Astrocyte (in vitro differentiated cells and primary cell): ENCODE results near the gene LRRC75A. TPM values are rescaled to one million over a fixed set of nuclear protein-coding genes. Genes with fewer than 3 reads are reported as not detected.

Experiments used
- DNase-seq: peaks from one replicate; pipeline ENCODE4 v3.0.0-alpha.2; 2010; ENCODE audit warnings: low read depth
- FAIRE-seq: peaks from 2 replicates; lab custom pipeline; 2011; peaks lifted over from hg19 to GRCh38; lab: Jason Lieb, UNC
- H2AFZ ChIP-seq: 2 replicates; pipeline ENCODE4 v1.6.0; 2012; ENCODE audit warnings: low read depth, low read length, inconsistent platforms
- H3K27ac ChIP-seq: 2 replicates; pipeline ENCODE4 v1.5.1; 2011; ENCODE audit warnings: low read depth, low read length, inconsistent platforms
- H3K27me3 ChIP-seq: 2 replicates; pipeline ENCODE4 v1.6.0; 2011; ENCODE audit warnings: low read length, inconsistent platforms; ENCODE audit not compliant: insufficient read depth
- H3K36me3 ChIP-seq: 2 replicates; pipeline ENCODE4 v1.5.1; 2011; ENCODE audit warnings: low read length, inconsistent platforms; ENCODE audit not compliant: insufficient read depth
- H3K4me1 ChIP-seq: 2 replicates; pipeline ENCODE4 v1.5.1; 2011; ENCODE audit warnings: low read length, inconsistent platforms; ENCODE audit not compliant: insufficient read depth
- H3K4me2 ChIP-seq: 2 replicates; pipeline ENCODE4 v1.6.0; 2012; ENCODE audit warnings: low read length, inconsistent platforms
- H3K4me3 ChIP-seq: 2 replicates; pipeline ENCODE4 v1.5.1; 2011; ENCODE audit warnings: low read depth, mild to moderate bottlenecking, low read length, inconsistent platforms; ENCODE audit not compliant: insufficient read depth
- H3K79me2 ChIP-seq: 2 replicates; pipeline ENCODE4 v1.6.0; 2012; ENCODE audit warnings: mild to moderate bottlenecking, low read length, inconsistent platforms; ENCODE audit not compliant: insufficient read depth
- H3K9ac ChIP-seq: 2 replicates; pipeline ENCODE4 v1.6.0; 2012; ENCODE audit warnings: mild to moderate bottlenecking, low read length, inconsistent platforms
- H3K9me3 ChIP-seq: 2 replicates; pipeline ENCODE4 v1.5.1; 2012; ENCODE audit warnings: low read depth, mild to moderate bottlenecking, low read length, inconsistent platforms; ENCODE audit not compliant: insufficient read depth
- H4K20me1 ChIP-seq: 2 replicates; pipeline ENCODE4 v1.6.0; 2012; ENCODE audit warnings: low read length, inconsistent platforms; ENCODE audit not compliant: insufficient read depth
- H3K27ac Mint-ChIP-seq: one replicate; pipeline ENCODE4 v1.8.0; 2021; ENCODE audit warnings: mild to moderate bottlenecking, mixed read lengths; ENCODE audit not compliant: unreplicated experiment
- H3K27me3 Mint-ChIP-seq: one replicate; pipeline ENCODE4 v1.8.0; 2021; ENCODE audit warnings: low read depth, mixed read lengths; ENCODE audit not compliant: unreplicated experiment
- H3K36me3 Mint-ChIP-seq: one replicate; pipeline ENCODE4 v1.8.0; 2021; ENCODE audit warnings: low read depth, mixed read lengths; ENCODE audit not compliant: unreplicated experiment
- H3K4me1 Mint-ChIP-seq: one replicate; pipeline ENCODE4 v1.8.0; 2021; ENCODE audit warnings: low read depth, mixed read lengths; ENCODE audit not compliant: unreplicated experiment
- H3K4me3 Mint-ChIP-seq: one replicate; pipeline ENCODE4 v1.8.0; 2021; ENCODE audit warnings: mild to moderate bottlenecking, moderate library complexity, mixed read lengths; ENCODE audit not compliant: unreplicated experiment
- H3K9me3 Mint-ChIP-seq: one replicate; pipeline ENCODE4 v1.8.0; 2021; ENCODE audit warnings: mild to moderate bottlenecking, mixed read lengths; ENCODE audit not compliant: unreplicated experiment
- EZH2 ChIP-seq: IDR thresholded peaks from 2 replicates; pipeline ENCODE4 v1.6.1; 2012; ENCODE audit warnings: mild to moderate bottlenecking, low read length, inconsistent platforms; ENCODE audit not compliant: insufficient read depth
- total RNA-seq: library from RNA; stranded (reverse); gene quantifications from 2 replicates; pipeline ENCODE4 v1.2.1, GENCODE V29; 2021
- TF ChIP-seq, protein P1 (sequence below): IDR thresholded peaks from 2 replicates; pipeline ENCODE4 v1.5.1; 2011; ENCODE audit warnings: low read depth, mild to moderate bottlenecking, inconsistent platforms, low read length, moderate library complexity; ENCODE audit not compliant: insufficient read depth

Gene LRRC75A
- total RNA-seq, 1 donor from 2014 or later, result 0.36 TPM

DNA sequence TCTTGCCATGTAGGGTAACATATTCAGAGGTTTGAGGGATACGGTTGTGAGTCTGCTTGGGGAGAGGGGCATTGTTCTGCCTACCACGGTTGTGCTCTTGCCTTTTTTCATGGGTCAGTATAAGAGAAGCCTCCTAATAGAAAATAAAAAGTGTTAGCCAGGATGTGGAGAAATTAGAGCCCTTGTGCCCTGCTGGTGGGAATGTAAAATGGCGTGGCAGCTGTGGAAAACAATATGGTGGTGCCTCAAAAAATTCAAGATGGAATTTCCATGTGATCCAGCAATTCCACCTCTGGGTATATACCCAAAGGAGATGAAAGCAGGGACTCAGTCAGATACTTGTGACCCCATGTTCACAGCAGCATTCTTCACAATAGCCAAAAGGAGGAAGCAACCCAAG lies 14.2 kb upstream of the LRRC75A start:
- no peaks in the 10 kb centered on the region for H3K4me1 ChIP-seq
- no peaks in the 10 kb centered on the region for H3K9me3 ChIP-seq
- no peaks in the 10 kb centered on the region for H3K27me3 ChIP-seq
- no peak for DNase-seq
- no peaks in the 10 kb centered on the region for H3K36me3 ChIP-seq
- H3K36me3 Mint-ChIP-seq, result no peaks in the 10 kb centered on the region
- H3K4me3 ChIP-seq, result no peak overlapping the region
- H3K4me1 Mint-ChIP-seq, result peaks cover 3% of the 10 kb centered on the region
- no peak overlapping the region for H3K4me2 ChIP-seq
- no peak overlapping the region for H3K27ac ChIP-seq
- no peaks in the 10 kb centered on the region for H3K79me2 ChIP-seq
- H4K20me1 ChIP-seq, result no peaks in the 10 kb centered on the region
- no peak overlapping the region for H3K4me3 Mint-ChIP-seq
- H3K9me3 Mint-ChIP-seq, result peaks cover 3% of the 10 kb centered on the region
- no peak overlapping the region for H3K27ac Mint-ChIP-seq
- H2AFZ ChIP-seq, result no peak overlapping the region
- no peak overlapping the region for H3K9ac ChIP-seq
- TF ChIP-seq, protein P1, sequence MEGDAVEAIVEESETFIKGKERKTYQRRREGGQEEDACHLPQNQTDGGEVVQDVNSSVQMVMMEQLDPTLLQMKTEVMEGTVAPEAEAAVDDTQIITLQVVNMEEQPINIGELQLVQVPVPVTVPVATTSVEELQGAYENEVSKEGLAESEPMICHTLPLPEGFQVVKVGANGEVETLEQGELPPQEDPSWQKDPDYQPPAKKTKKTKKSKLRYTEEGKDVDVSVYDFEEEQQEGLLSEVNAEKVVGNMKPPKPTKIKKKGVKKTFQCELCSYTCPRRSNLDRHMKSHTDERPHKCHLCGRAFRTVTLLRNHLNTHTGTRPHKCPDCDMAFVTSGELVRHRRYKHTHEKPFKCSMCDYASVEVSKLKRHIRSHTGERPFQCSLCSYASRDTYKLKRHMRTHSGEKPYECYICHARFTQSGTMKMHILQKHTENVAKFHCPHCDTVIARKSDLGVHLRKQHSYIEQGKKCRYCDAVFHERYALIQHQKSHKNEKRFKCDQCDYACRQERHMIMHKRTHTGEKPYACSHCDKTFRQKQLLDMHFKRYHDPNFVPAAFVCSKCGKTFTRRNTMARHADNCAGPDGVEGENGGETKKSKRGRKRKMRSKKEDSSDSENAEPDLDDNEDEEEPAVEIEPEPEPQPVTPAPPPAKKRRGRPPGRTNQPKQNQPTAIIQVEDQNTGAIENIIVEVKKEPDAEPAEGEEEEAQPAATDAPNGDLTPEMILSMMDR, result peak; percentile 18
- TF ChIP-seq EZH2, result no peak
- H3K27me3 Mint-ChIP-seq, result peaks cover 9% of the 10 kb centered on the region
- no peak for FAIRE-seq

DNA sequence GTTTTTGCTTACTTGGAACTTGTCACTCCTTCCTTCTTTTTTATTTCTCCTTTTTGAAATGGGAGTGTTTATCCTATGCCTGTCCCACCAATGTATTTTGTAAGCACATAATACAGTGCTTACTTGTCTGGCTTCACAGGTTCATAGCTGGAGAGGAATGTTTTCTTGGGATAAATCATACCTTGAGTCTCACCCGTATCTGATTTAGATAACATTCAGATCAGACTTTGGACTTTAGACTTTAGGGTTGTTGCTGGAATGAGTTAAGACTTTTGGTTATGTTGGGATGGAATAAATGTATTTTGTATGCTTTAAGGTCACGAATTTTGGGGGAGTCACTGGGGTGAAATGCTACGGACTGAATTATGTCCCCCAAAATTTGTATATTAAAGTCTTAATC lies 13.0 kb upstream of the LRRC75A start:
- Histone ChIP-seq H3K4me3 (no peak overlapping the region), H3K27me3 (no peaks in the 10 kb centered on the region), H3K27ac (no peak overlapping the region), H3K4me1 (no peaks in the 10 kb centered on the region), H3K4me2 (no peak overlapping the region), H3K9ac (no peak overlapping the region), H3K79me2 (no peaks in the 10 kb centered on the region), H4K20me1 (no peaks in the 10 kb centered on the region), H2AFZ (no peak overlapping the region), H3K36me3 (no peaks in the 10 kb centered on the region), H3K9me3 (no peaks in the 10 kb centered on the region)
- Mint-ChIP-seq H3K36me3 (peaks cover 2% of the 10 kb centered on the region), H3K9me3 (no peaks in the 10 kb centered on the region), H3K4me3 (no peak overlapping the region), H3K27ac (no peak overlapping the region), H3K4me1 (peaks cover 3% of the 10 kb centered on the region), H3K27me3 (peaks cover 18% of the 10 kb centered on the region)
- DNase-seq, result no peak
- TF ChIP-seq, protein P1, result no peak
- TF ChIP-seq EZH2, result no peak
- no peak for FAIRE-seq

DNA sequence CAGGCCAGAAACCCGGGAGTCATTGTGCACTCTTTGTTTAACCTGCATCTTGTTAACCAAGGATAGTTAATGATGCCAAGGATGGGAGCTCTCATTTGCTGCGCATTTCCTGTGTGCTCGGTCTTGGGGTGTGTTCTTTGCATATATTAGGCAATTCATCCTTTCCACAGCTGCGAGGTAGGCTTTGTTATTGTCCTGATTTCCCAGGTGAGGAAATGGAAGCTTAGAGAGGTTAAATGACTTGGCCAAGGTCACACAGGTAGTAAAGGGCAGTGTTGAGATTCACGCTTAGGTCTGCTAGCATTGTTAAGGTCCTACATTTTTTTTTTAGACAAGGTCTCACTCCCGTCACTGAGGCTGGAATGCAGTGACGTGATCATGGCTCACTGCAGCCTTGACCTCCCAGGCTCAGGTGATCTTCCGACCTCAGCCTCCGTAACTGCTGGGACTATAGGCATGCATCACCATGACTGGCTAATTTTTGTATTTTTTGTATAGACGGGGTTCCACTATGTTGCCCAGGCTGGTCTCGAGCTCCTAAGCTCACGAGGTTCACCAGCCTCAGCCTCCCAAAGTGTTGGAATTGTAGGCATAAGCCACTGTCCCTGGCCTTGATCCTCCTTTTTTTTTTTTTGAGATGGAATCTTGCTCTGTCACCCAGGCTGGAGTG lies 5.0 kb upstream of the LRRC75A start:
- Histone ChIP-seq H3K27me3 (peaks cover 21% of the 10 kb centered on the region), H3K4me1 (no peaks in the 10 kb centered on the region), H3K4me3 (no peak overlapping the region), H4K20me1 (no peaks in the 10 kb centered on the region), H2AFZ (no peak overlapping the region), H3K36me3 (no peaks in the 10 kb centered on the region), H3K9ac (no peak overlapping the region), H3K4me2 (no peak overlapping the region), H3K79me2 (no peaks in the 10 kb centered on the region), H3K9me3 (no peaks in the 10 kb centered on the region), H3K27ac (no peak overlapping the region)
- no peak overlapping the region for H3K27ac Mint-ChIP-seq
- no peaks in the 10 kb centered on the region for H3K4me1 Mint-ChIP-seq
- no peak overlapping the region for H3K4me3 Mint-ChIP-seq
- FAIRE-seq (no peak), DNase-seq (no peak)
- H3K9me3 Mint-ChIP-seq, result peaks cover 2% of the 10 kb centered on the region
- peaks cover 66% of the 10 kb centered on the region for H3K27me3 Mint-ChIP-seq
- no peak for TF ChIP-seq EZH2
- TF ChIP-seq, protein P1, result no peak
- H3K36me3 Mint-ChIP-seq, result peaks cover 2% of the 10 kb centered on the region
